ENCODE data around the gene DPH5.
"Not testable (repeated sequence)": the region's sequence is repeated elsewhere in the genome, so short reads cannot be mapped to it uniquely, and the experiment has no call there.

The DPH5 gene

DNA sequence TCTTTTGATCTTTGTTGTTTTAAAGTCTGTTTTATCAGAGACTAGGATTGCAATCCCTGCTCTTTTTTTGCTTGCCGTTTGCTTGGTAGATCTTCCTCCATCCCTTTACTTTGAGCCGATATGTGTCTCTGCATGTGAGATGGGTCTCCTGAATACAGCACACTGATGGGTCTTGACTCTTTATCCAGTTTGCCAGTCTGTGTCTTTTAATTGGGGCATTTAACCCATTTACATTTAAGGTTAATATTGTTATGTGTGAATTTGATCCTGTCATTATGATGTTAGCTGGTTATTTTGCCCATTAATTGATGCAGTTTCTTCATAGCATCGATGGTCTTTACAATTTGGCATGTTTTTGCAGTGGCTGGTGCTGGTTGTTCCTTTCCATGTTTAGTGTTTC is 77.8 kb downstream of the DPH5 start:
- DNase-seq (ENCODE audit: low spot score); in situ Hi-C loops (cut with MboI; ENCODE audit: low sequenced_read_pairs, unreplicated experiment): not testable (repeated sequence)

DNA sequence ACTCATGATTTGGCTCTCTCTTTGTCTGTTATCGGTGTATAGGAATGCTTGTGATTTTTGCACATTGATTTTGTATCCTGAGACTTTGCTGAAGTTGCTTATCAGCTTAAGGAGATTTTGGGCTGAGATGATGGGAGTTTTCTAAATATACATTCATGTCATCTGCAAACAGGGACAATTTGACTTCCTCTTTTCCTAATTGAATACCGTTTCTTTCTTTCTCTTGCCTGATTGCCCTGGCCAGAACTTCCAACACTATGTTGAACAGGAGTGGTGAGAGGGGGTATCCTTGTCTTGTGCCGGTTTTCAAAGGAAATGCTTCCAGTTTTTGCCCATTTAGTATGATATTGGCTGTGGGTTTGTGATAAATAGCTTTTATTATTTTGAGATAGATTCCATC is 79.5 kb downstream of the DPH5 start:
- DNase-seq (ENCODE audit: low spot score); in situ Hi-C loops (cut with MboI; ENCODE audit: low sequenced_read_pairs, unreplicated experiment): not testable (repeated sequence)

DNA sequence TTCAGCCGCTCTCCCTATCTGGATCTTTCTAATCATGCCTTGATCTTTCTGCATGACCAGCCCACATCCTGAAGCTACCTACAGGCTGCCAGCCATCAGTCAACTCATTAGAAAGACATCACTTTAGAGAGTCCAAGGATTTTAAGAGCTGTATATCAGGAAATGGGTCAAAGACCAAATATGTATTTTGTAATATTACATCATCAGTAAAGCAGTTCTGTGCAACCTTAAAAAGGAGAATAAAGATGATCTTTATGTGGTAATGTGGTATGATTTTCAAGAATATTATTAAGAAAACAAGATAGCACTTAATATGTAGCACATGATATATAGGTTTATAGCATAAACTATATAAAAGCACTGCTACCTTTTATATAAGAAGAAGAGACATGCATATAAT is 82.1 kb downstream of the DPH5 start:
- in situ Hi-C loops (cut with MboI; ENCODE audit: low sequenced_read_pairs, unreplicated experiment) = no loop called here
- TF ChIP-seq, protein P1, sequence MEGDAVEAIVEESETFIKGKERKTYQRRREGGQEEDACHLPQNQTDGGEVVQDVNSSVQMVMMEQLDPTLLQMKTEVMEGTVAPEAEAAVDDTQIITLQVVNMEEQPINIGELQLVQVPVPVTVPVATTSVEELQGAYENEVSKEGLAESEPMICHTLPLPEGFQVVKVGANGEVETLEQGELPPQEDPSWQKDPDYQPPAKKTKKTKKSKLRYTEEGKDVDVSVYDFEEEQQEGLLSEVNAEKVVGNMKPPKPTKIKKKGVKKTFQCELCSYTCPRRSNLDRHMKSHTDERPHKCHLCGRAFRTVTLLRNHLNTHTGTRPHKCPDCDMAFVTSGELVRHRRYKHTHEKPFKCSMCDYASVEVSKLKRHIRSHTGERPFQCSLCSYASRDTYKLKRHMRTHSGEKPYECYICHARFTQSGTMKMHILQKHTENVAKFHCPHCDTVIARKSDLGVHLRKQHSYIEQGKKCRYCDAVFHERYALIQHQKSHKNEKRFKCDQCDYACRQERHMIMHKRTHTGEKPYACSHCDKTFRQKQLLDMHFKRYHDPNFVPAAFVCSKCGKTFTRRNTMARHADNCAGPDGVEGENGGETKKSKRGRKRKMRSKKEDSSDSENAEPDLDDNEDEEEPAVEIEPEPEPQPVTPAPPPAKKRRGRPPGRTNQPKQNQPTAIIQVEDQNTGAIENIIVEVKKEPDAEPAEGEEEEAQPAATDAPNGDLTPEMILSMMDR (IDR thresholded peaks at IDR 0.05; ENCODE audit: borderline replicate concordance, control extremely low read depth, extremely low read depth, insufficient read depth, missing control alignments) = no peak
- no peak for DNase-seq (ENCODE audit: low spot score)

DNA sequence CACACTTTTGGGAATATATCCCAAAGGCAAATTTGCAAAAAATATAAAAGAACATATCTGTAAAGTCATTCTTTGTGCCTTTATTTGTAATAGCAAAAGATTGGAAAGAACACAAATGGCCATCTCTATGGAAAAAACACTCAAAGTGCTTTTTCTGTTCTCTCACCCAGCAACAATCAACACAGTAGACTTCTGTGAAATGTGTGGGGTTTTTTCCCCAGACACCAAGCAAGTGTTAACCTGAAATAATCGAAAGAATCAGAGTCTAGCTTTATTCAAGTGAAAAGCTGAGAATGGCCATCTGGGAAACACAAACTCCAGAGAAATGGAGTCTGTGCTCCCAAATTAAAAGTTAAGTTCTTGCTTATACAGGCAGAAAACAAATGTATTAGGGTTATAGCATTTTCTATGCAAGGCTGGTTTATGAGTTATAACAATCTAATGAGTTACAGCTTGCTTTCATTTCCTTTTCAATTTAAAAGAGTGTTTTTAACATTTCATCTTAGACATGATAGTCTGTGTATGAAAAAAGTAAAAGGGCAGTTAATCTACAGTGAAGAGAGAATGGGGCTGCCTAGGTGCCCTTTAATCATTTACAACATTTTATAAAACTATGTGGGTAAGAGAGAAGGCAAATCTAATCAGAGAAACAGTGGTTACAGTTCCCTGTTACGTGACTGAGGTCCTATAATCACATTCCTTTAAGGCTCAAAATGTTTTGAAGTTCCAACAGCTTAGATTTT is 83.1 kb downstream of the DPH5 start:
- TF ChIP-seq, protein P1 (IDR thresholded peaks at IDR 0.05; ENCODE audit: borderline replicate concordance, control extremely low read depth, extremely low read depth, insufficient read depth, missing control alignments) = no peak
- DNase-seq (ENCODE audit: low spot score) = no peak
- in situ Hi-C loops (cut with MboI; ENCODE audit: low sequenced_read_pairs, unreplicated experiment) = no loop called here

DNA sequence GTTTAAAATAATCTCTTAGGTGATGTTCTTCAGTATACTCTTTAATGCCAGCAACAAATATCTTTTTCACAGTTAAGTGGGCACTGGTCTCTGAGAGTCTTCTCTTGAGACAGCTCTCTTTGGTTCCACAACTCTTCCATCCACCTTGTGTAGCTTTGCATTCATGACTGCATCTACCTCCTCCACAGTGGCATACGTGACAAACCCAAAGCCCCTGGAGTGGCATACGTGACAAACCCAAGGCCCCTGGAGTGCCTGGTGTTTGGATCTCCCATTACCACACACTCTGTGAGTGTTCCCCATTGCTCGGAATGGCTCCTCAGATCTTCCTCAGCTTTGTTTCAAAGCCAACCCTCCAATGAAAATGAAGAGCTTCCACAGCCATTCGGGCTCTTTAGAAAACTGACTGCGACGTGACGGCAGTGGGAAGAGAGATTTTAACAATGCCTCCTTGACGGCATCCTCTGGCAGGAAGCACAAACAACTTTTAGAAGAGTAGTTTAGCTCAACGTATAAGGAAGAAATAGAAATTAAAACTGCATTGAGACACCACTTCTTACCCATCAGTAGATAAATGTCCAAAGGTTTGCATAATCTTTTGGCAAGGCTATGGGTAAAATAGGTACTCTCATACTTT is 83.9 kb downstream of the DPH5 start:
- TF ChIP-seq, protein P1 (IDR thresholded peaks at IDR 0.05; ENCODE audit: borderline replicate concordance, control extremely low read depth, extremely low read depth, insufficient read depth, missing control alignments) = no peak
- DNase-seq (ENCODE audit: low spot score) = no peak
- in situ Hi-C loops (cut with MboI; ENCODE audit: low sequenced_read_pairs, unreplicated experiment) = no loop called here

DNA sequence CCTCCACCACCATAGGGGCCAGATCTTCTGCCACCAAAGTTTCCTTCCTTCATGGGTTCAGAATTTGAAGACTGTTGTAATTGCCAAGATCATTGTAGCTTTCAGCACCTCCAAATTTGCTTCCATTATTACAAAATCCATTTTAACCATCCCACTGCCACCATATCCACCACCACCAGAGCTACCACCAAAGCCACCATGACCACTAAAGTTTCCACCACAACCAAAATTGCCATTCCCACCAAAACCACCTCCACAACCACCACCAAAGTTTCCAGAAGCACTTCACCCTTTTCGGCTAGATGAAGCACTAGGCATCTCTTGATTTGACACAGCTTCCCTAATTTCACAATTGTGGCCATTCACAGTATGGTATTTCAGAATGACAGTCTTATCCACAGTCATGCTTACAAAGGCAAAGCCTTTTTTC is 84.5 kb downstream of the DPH5 start:
- no peak for DNase-seq (ENCODE audit: low spot score)
- TF ChIP-seq, protein P1 (IDR thresholded peaks at IDR 0.05; ENCODE audit: borderline replicate concordance, control extremely low read depth, extremely low read depth, insufficient read depth, missing control alignments) = no peak
- in situ Hi-C loops (cut with MboI; ENCODE audit: low sequenced_read_pairs, unreplicated experiment) = no loop called here
